Uterus (tissue), 4 donors: Measurements from ENCODE around the gene KCNQ2. TPM values are rescaled to one million over a fixed set of nuclear protein-coding genes. Genes with fewer than 3 reads are reported as not detected.

ENCODE experiments used
- DNase-seq, 2 donors: peaks; one replicate each; pipeline ENCODE4 v3.0.0-alpha.2; 2019 to 2020
- H3K27ac ChIP-seq, 2 donors: fragments of 200-600 bp; sonication (generic); 1 replicate in 1 of 2; 2 replicates in 1 of 2; pipeline ENCODE4 v1.5.1; 2016 to 2018
- H3K27me3 ChIP-seq, 2 donors: fragments of 200-600 bp; sonication (generic); one replicate each; pipeline ENCODE4 v1.5.1; 2018 to 2019; ENCODE audit warnings: control low read depth in 1 of 2
- H3K36me3 ChIP-seq, 2 donors: fragments of 200-600 bp; sonication (generic); one replicate each; pipeline ENCODE4 v1.5.1; 2019; ENCODE audit warnings: control low read depth in 1 of 2
- H3K4me1 ChIP-seq, 2 donors: fragments of 200-600 bp; sonication (generic); one replicate each; pipeline ENCODE4 v1.5.1; 2018 to 2019; ENCODE audit warnings: control low read depth in 1 of 2
- H3K4me3 ChIP-seq, 2 donors: fragments of 200-600 bp; sonication (generic); 1 replicate in 1 of 2; 2 replicates in 1 of 2; pipeline ENCODE4 v1.5.1; 2018 to 2019; ENCODE audit warnings: mild to moderate bottlenecking in 1 of 2
- H3K9me3 ChIP-seq, 2 donors: fragments of 200-600 bp; sonication (generic); one replicate each; pipeline ENCODE4 v1.5.1; 2019; ENCODE audit warnings: control low read depth in 1 of 2
- POLR2A ChIP-seq, 2 donors: fragments of 450-650 bp; IDR thresholded peaks; one replicate each; pipeline ENCODE4 v1.6.1; 2016; ENCODE audit warnings: antibody characterized with exemption in 2 of 2, mild to moderate bottlenecking in 1 of 2, moderate library complexity in 1 of 2
- intact Hi-C: fragments of 100-400 bp; cut with DNase I; formaldehyde crosslinking; loops from one replicate; pipeline ENCODE4 v1.15.1; 2023; ENCODE audit warnings: low total_unique reads
- total RNA-seq, 4 donors: library from RNA; depleted of rRNA in 3 of 4; stranded (reverse); fragments of >200 nt in 3 of 4; gene quantifications; one replicate each; pipeline versions ENCODE4 v1.1.0 to v1.2.4, GENCODE V29; 2014 to 2023
- TF ChIP-seq, protein P1 (sequence below), 4 experiments: fragments of 200-600 bp in 2 of 4; fragments of 450-650 bp in 2 of 4; sonication (generic) in 2 of 4; IDR thresholded peaks; one replicate each; pipeline ENCODE4 v1.5.1; 2016 to 2019; ENCODE audit warnings: antibody characterized with exemption in 4 of 4, mild to moderate bottlenecking in 2 of 4, moderate library complexity in 1 of 4
- donor health status: DM: yes; HTN: yes; CAD: no.

The KCNQ2 gene
- total RNA-seq, 4 donors from 2014 or later = 1.2 to 4.9 TPM; not detected in 2

DNA sequence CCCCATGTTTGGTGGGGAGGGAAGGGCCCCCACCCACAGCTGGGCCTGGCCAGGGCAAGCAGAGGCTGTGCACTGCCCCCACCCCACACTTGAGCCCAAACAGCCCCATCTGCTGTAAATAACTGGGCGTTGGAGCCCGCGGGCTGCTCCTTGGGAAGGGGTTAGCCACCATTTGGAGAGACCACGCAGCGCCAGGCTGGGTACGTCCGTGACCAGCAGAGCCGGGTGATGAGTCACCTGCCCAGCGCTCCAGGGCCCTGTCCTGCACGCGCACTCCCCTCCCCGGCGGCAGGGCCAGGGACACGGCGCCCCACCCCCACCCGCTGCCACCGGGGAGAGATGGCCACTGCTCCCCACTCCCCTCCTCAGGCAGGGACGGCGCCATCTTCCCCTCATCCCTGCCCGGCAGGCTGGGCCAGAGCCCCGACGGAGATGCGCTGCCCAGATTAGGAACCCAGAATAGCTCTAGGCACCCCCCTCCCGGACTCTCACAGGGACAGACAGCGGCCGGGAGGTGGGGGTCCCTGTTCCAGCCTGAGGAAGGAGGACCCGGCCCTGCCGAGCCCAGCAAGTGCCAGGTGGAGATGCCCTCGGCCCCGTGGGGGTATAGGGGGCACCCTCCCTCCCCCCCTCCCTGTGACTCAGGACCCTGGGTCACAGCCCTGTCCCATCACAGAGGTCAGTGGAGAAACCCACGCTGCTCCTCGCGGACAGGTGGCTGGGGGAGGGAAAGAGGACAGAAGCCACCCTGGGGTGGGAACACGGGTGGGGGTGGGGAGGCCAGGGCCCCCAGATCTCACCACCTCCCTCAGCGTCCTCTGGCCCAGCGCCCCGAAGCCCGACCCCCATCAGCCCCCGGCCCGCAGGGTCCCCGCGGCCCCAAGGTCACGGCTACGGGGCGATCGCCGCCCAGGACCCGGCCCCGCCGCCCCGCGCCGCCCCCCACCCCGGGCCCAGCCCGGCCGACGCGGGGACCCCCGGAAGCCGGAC is 25.8 kb upstream of the KCNQ2 start:
- Histone ChIP-seq H3K4me1 (peaks cover 0 to 10% of the 10 kb centered on the region in 2 donors), H3K9me3 (no peaks in the 10 kb centered on the region), H3K36me3 (no peaks in the 10 kb centered on the region), H3K27ac (no peak overlapping the region), H3K4me3 (no peak overlapping the region), H3K27me3 (peaks cover 9 to 17% of the 10 kb centered on the region in 2 donors)
- no peak for TF ChIP-seq POLR2A (IDR thresholded peaks at IDR 0.05)
- TF ChIP-seq, protein P1, sequence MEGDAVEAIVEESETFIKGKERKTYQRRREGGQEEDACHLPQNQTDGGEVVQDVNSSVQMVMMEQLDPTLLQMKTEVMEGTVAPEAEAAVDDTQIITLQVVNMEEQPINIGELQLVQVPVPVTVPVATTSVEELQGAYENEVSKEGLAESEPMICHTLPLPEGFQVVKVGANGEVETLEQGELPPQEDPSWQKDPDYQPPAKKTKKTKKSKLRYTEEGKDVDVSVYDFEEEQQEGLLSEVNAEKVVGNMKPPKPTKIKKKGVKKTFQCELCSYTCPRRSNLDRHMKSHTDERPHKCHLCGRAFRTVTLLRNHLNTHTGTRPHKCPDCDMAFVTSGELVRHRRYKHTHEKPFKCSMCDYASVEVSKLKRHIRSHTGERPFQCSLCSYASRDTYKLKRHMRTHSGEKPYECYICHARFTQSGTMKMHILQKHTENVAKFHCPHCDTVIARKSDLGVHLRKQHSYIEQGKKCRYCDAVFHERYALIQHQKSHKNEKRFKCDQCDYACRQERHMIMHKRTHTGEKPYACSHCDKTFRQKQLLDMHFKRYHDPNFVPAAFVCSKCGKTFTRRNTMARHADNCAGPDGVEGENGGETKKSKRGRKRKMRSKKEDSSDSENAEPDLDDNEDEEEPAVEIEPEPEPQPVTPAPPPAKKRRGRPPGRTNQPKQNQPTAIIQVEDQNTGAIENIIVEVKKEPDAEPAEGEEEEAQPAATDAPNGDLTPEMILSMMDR (IDR thresholded peaks at IDR 0.05) = no peak
- DNase-seq = no peak
- intact Hi-C loops = no loop called here

DNA sequence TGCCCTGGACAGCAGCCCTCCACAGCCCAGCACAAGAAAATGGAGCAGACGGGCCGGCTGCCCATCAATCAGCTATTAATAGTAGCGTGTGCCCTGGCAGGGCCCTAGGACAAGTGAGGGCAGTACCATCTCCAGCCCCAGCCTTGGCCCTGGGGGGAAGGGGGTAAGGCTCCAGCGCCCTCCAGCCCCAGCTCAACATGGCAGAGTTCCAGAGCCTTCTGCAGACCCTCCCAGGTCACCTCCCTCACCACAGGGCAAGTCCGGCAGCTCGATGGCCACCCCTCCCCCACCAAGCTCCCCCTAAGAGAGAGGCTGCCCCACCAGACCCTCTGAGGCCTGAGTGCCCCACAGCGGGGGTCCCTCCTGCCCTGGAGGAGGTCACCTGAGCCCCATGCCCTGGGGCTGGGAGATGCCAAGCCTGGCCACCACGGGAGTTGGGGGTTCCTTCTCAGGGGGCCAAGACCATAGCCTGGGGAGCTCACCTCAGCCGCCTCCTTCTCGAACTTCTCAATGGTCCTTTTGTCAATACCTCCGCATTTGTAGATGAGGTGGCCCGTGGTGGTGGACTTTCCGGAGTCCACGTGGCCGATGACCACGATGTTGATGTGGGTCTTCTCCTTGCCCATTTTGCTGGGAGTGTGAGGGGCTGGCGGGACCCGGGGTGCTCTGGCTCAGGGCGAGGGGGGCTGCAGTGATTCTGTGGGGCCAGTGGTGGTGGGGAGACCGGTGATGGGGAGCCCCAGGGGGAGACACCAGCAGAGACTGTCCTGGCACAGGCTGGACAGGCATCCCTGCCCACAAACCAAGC is 24.9 kb upstream of the KCNQ2 start:
- H3K9me3 ChIP-seq = no peaks in the 10 kb centered on the region
- peaks cover 0 to 10% of the 10 kb centered on the region in 2 donors for H3K4me1 ChIP-seq
- no peaks in the 10 kb centered on the region for H3K36me3 ChIP-seq
- intact Hi-C loops = no loop called here
- peaks cover 9 to 17% of the 10 kb centered on the region in 2 donors for H3K27me3 ChIP-seq
- no peak for TF ChIP-seq POLR2A (IDR thresholded peaks at IDR 0.05)
- TF ChIP-seq, protein P1 (IDR thresholded peaks at IDR 0.05) = no peak
- H3K4me3 ChIP-seq = no peak overlapping the region
- H3K27ac ChIP-seq = no peak overlapping the region
- DNase-seq = no peak

DNA sequence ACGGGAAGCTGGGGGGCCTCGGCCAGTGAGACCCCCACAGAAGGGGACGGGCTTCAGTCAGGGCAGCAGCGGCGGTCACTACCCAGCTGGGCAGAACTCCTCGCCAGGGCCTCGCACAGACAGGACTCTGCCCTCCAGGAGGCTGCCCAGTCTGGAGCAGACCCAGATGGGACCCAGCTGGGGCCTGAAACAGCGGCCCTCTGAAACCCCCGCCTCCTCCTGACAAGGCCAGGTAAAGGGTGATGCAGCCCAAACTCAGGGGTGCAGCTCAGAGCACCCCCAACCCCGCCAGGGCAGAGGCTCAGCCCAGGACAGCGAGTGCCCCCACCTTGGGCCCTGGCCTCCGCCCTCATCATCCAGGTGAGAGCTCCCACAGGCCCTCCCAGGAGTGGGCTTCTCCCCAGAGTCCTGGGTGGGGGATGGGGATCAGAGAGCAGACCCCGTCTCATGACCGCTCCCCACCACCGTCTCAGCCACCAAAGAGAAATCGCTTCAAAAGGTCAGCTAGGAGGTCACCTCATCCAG is 24.2 kb upstream of the KCNQ2 start:
- Histone ChIP-seq H3K27me3 (peaks cover 9 to 17% of the 10 kb centered on the region in 2 donors), H3K4me3 (peak overlapping the region in 1 of 2 donors; percentile 17), H3K4me1 (peaks cover 0 to 10% of the 10 kb centered on the region in 2 donors), H3K9me3 (no peaks in the 10 kb centered on the region), H3K27ac (no peak overlapping the region), H3K36me3 (no peaks in the 10 kb centered on the region)
- DNase-seq = no peak
- TF ChIP-seq POLR2A (IDR thresholded peaks at IDR 0.05) = no peak
- TF ChIP-seq, protein P1 (IDR thresholded peaks at IDR 0.05) = no peak
- intact Hi-C loops = no loop called here

DNA sequence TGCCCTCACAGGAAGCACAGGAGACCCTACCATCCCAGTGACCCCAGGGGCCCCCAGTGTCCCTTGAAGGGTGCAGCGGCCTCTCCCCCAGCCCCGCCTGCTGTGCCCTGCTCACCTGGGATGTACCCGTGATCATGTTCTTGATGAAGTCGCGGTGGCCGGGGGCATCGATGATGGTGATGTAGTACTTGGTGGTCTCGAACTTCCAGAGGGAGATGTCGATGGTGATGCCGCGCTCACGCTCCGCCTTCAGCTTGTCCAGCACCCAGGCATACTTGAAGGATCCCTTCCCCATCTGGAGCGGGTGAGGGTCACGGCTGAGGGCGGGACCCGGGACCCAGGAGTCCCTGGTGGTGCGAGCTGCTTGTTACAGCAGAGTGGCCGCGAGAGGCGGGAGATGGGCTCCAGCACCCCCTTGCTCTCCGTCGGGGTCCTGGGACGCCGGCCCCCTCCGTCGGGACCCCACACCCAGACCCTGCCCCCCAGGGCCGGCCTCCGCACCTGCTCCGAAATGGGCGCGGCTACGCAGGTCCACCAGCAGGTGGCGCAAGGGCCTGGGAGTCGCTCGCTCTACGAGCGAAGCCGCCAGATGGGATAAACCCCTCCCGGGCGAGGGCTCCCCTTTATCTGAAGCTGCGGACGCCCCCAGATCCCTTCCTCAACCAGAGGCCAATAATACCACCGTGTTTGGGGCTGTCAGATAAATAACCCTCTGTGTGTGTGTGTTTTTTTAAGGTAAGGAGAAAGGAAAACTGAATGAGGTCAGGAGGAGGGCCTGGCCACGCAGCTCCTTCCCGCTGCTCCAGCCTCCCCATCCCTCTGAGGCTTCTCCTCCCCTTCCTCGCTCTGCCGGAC is 23.5 kb upstream of the KCNQ2 start:
- Histone ChIP-seq H3K36me3 (no peaks in the 10 kb centered on the region), H3K9me3 (no peaks in the 10 kb centered on the region), H3K27me3 (peaks cover 9 to 17% of the 10 kb centered on the region in 2 donors), H3K4me3 (peak overlapping the region in 1 of 2 donors; percentile 17), H3K4me1 (peaks cover 0 to 10% of the 10 kb centered on the region in 2 donors), H3K27ac (no peak overlapping the region)
- TF ChIP-seq, protein P1 (IDR thresholded peaks at IDR 0.05) = peak; percentile 77 to 90 (median 80)
- TF ChIP-seq POLR2A (IDR thresholded peaks at IDR 0.05) = no peak
- intact Hi-C loops = no loop called here
- peak; percentile 51 to 58 for DNase-seq
